Measurements from ENCODE around the gene NKX1-2. TPM values are rescaled to one million over a fixed set of nuclear protein-coding genes. Genes with fewer than 3 reads are reported as not detected.
A peak's percentile ranks its signal among the peaks of the same experiment; 100 is the strongest.

Gene NKX1-2
- total RNA-seq, 1 donor from 2014 or later = not detected

- DNase-seq (ENCODE audit: low spot score) (no peak), ATAC-seq (no peak)
- intact Hi-C loops (cut with DNase I) = no loop called here
Measured at GRCh38 chr10:124477614-124478363, 28.0 kb upstream of the NKX1-2 start.

GRCh38 chr10:124476043-124476725, 26.3 kb upstream of the NKX1-2 start:
- intact Hi-C loops (cut with DNase I) = no loop called here
- DNase-seq (ENCODE audit: low spot score) = no peak
- ATAC-seq = no peak

- ATAC-seq (no peak), DNase-seq (ENCODE audit: low spot score) (no peak)
- intact Hi-C loops (cut with DNase I) = no loop called here
Measured at GRCh38 chr10:124474514-124475070, 24.8 kb upstream of the NKX1-2 start.

GRCh38 chr10:124473070-124473469, 23.2 kb upstream of the NKX1-2 start:
- ATAC-seq = no peak
- intact Hi-C loops (cut with DNase I) = no loop called here
- DNase-seq (ENCODE audit: low spot score) = no peak

GRCh38 chr10:124472071-124472470, 22.2 kb upstream of the NKX1-2 start:
- intact Hi-C loops (cut with DNase I) = no loop called here
- no peak for DNase-seq (ENCODE audit: low spot score)

GRCh38 chr10:124470544-124471434, 21.0 kb upstream of the NKX1-2 start:
- DNase-seq (ENCODE audit: low spot score) = no peak
- intact Hi-C loops (cut with DNase I) = no loop called here
- ATAC-seq = peak; percentile 19

More at GRCh38 chr10:124472071-124472470, 22.2 kb upstream of the NKX1-2 start:
- ATAC-seq = no peak

GRCh38 chr10:124469956-124470484, 20.2 kb upstream of the NKX1-2 start:
- DNase-seq (ENCODE audit: low spot score) = no peak
- intact Hi-C loops (cut with DNase I) = no loop called here
- ATAC-seq = no peak

GRCh38 chr10:124468624-124469023, 18.8 kb upstream of the NKX1-2 start:
- no peak for DNase-seq (ENCODE audit: low spot score)
- intact Hi-C loops (cut with DNase I) = no loop called here
- no peak for ATAC-seq

- intact Hi-C loops (cut with DNase I) = no loop called here
- no peak for DNase-seq (ENCODE audit: low spot score)
- ATAC-seq = no peak
Measured at GRCh38 chr10:124467165-124467564, 17.3 kb upstream of the NKX1-2 start.

- ATAC-seq = no peak
- DNase-seq (ENCODE audit: low spot score) = no peak
- intact Hi-C loops (cut with DNase I) = no loop called here
Measured at GRCh38 chr10:124465777-124466488, 16.1 kb upstream of the NKX1-2 start.

- ATAC-seq (no peak), DNase-seq (ENCODE audit: low spot score) (no peak)
- intact Hi-C loops (cut with DNase I) = no loop called here
Measured at GRCh38 chr10:124465003-124465776, 15.4 kb upstream of the NKX1-2 start.

GRCh38 chr10:124464028-124464965, 14.5 kb upstream of the NKX1-2 start:
- intact Hi-C loops (cut with DNase I) = no loop called here
- ATAC-seq = no peak
- no peak for DNase-seq (ENCODE audit: low spot score)

- ATAC-seq (no peak), DNase-seq (ENCODE audit: low spot score) (no peak)
- intact Hi-C loops (cut with DNase I) = no loop called here
Measured at GRCh38 chr10:124462348-124462695, 12.5 kb upstream of the NKX1-2 start.

GRCh38 chr10:124461642-124462347, 12.0 kb upstream of the NKX1-2 start, which contains the start of gene LHPP:
LHPP (plus strand) TSS chr10:124461823; CDS start chr10:124461863, 40 bp downstream.
- peak; percentile 90 for DNase-seq (ENCODE audit: low spot score)
- ATAC-seq = peak; percentile 95
- intact Hi-C loops (cut with DNase I) = no loop called here

- intact Hi-C loops (cut with DNase I) = no loop called here
- ATAC-seq = no peak
- DNase-seq (ENCODE audit: low spot score) = no peak
Measured at GRCh38 chr10:124460144-124460543, 10.3 kb upstream of the NKX1-2 start.

GRCh38 chr10:124459395-124459794, 9.6 kb upstream of the NKX1-2 start:
- intact Hi-C loops (cut with DNase I) = loop anchor here (10.0 kb wide), 1 partner anchor 615 kb away; no protein-coding TSS in a partner anchor
- ATAC-seq (no peak), DNase-seq (ENCODE audit: low spot score) (no peak)

Measured in sciatic nerve (tissue), 2 donors.